ENCODE results near the gene IL4.
"Not testable (repeated sequence)": the region's sequence is repeated elsewhere in the genome, so short reads cannot be mapped to it uniquely, and the experiment has no call there.

The IL4 gene

DNA sequence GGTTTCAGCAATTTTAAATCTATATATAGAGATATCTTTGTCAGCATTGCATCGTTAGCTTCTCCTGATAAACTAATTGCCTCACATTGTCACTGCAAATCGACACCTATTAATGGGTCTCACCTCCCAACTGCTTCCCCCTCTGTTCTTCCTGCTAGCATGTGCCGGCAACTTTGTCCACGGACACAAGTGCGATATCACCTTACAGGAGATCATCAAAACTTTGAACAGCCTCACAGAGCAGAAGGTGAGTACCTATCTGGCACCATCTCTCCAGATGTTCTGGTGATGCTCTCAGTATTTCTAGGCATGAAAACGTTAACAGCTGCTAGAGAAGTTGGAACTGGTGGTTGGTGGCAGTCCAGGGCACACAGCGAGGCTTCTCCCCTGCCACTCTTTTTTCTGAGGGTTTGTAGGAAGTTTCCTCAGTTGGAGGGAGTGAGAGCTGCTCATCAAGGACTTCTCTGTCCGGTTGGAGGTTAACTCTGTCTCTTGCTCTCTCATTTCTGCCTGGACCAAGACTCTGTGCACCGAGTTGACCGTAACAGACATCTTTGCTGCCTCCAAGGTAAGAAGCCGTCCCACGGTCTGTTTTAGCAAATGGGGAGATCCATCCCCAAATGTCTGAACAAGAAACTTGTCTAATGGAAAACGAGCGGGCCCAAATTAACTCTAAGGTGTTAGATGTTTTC, at the start of gene IL4:
TSS of gene IL4 (plus strand) at position 51 of the 692 bp plus-strand sequence. CDS start at position 113, 62 bp downstream.
- DNase-seq, result no peak

DNA sequence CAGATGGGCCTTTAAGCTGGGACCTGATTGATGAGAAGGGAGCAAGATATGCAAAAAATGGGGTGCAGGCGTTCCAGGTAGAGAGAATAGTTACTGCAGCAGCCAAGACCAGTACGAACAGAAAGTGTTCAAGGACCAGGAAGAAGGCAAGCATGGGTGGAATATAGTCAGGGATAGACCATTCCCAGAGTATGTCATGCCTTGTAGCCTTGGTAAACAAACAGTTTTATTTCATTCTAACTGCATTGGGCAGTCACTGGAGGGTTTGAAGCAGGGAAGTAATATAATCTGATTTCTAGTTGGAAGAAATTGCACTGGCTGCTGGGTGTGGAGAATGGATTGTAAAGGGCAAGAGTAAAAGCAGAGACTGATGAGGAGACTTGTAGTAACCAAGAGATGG, 46.3 kb upstream of the IL4 start:
- DNase-seq, result no peak

DNA sequence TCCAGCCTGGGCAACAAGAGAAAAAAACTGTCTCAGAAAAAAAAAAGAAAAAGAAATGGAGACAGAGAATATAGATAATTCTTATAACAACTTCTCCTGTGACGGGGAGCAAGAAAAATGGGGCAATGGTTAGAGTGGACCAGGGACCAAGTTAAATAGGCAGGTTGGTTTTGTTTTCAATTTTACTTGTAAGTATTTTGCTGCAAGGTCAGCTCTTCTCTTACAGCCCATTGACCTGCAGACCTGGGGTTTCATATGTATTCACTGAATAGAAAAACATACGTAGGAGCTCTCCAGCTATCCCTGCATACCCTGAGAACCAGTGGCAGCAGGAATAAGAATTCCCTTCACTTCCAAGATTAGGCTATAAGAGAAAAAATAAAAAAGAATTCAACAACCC, 45.0 kb upstream of the IL4 start:
- no peak for DNase-seq

DNA sequence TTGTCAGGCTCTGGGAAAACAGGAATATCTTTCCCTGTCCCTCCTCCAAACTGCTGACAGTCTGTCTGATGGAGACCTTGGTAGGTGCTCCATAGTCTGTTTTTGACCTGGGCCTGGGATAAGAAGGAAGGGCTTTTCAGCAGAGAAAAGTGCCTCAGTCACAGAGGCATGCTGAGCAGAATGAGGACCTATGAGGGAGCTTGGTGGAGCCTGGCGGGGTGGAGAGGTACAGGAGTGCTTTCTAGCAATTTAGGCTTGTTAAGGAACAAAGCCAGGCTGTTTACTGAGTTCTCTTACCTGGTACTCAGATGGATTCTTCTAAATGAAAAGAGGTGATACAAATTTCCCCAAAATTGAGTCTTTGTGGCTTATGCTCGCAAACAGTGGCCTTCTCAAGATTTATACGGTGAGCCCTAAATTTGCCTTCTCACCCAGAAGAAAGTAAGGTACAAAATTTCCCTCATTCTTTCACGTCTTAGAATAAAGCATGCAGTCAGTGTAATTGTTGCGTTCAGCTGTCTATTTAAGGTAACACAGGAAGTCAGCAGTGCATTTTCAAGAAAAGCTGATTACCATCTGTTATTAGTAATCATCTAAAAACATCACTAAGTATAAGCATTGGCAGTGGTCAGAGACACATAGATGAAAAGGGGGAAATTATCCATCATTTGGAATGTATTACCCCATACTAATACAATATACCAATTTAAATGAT, 44.4 kb upstream of the IL4 start:
- no peak for DNase-seq

DNA sequence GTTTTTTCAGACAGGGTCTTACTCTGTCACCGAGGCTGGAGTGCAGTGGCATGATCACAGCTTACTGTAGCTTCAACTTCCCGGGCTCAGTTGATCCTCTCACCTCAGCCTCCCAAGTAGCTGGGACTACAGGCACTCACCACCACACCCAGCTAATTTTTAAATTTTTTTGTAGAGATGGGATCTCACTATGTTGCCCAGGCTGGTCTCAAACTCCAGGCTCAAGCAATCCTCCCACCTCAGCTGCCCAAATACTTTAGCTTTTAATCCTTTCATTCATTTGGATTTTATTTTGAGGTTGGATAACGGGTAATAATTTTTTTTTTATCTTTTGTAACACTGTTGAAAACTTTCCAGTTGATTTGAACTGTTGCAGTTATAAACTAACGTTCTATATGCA, 40.2 kb upstream of the IL4 start:
- not testable (repeated sequence) for DNase-seq

DNA sequence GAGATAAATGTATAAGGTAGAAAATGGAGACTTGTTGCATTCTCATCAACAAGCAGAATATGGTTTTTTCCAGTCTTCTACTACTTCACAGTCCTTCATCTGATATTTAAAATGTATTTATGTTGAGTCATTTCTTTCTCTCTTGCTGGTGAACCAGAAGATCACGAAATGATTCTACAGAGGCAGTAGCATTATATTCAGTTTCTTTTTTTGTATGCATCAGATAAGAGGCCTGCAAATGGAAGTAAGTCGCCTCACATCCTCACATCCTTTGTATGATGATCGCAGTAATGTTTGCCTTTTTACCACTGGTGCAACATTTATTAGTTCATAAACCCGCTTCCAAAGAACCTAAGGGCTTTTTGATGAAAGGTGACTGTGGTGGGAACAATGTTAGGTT, 37.9 kb upstream of the IL4 start:
- no peak for DNase-seq

DNA sequence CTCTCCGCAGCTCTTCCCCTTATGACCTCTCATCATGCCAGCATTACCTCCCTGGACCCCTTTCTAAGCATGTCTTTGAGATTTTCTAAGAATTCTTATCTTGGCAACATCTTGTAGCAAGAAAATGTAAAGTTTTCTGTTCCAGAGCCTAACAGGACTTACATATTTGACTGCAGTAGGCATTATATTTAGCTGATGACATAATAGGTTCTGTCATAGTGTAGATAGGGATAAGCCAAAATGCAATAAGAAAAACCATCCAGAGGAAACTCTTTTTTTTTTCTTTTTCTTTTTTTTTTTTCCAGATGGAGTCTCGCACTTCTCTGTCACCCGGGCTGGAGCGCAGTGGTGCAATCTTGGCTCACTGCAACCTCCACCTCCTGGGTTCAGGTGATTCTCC, 36.5 kb upstream of the IL4 start:
- DNase-seq, result no peak

DNA sequence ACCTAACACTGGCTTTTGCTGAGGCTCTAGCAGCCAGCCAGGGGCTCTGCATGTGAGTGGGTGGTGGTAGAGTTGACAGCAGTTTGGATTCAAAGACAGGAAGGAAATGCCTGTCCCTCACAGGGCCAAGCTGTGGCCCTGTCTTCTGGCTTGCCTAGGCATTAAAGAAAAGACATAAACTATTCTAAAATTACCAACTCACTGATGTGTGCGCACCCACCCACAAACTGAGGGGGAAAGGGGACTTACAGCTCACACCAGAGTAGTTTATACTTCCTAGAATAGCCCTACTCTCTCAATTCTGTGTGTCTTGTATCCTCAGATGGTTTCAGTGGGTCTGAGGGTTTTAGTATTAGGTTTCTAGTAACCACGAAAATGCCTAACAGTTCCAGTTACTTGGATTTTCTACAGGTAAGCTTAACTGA, 34.1 kb upstream of the IL4 start:
- no peak for DNase-seq

DNA sequence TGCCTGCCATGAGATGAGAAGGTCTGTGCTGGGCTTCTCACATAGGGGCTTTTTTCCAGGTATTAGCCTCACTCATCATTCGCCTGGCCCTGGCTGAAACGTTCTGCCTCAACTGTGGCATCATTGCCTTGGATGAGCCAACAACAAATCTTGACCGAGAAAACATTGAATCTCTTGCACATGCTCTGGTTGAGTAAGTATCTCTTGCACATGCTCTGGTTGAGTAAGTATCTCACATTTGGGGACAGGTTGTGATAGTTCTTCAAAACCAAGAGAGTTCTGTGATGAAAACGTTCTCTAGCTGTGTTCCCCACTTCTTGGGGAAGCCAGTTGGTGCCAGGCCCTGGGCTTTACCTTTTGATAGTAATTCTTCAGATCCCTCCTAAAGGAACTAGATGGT, 33.2 kb upstream of the IL4 start:
- no peak for DNase-seq

DNA sequence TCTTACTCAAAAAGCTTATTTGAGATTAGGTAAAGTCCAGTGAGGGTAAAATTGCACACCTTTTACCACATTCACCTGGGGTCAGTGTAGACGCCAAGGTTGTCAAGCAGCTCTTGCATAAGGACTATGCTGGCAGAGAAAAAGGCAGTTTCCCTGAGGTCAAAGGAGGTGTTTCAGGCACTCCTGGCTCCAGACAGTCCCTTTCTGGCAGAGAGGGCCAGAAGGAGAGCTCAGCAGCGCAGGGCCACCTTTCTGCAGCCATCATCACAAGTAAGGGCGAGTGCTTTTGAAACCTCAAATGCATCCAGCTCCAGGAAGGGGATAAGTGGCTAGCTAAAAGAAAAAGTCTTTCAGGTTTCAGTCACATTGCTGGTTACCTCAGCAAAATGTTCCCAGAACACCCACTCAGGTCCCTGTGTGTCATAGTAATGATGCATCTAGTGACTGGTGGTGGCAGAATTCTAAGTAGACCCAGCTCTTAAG, 32.5 kb upstream of the IL4 start:
- DNase-seq, result no peak

DNA sequence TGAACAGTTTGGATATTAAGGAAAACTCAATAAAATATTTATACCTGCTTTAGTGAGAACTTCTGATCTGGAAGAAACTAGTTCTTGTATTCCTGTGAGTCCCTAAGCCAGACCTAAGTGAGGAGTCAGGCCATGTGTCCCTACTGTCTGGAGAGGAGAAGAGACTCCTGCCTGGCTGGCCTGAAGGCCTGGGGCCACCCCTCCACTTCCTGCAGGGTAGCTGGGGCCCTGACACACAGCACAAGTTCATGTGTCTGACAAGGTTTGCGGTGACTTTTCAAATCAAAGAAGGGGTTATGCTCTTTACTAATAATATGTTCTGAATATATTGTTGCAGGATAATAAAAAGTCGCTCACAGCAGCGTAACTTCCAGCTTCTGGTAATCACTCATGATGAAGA, 31.9 kb upstream of the IL4 start:
- DNase-seq, result no peak

DNA sequence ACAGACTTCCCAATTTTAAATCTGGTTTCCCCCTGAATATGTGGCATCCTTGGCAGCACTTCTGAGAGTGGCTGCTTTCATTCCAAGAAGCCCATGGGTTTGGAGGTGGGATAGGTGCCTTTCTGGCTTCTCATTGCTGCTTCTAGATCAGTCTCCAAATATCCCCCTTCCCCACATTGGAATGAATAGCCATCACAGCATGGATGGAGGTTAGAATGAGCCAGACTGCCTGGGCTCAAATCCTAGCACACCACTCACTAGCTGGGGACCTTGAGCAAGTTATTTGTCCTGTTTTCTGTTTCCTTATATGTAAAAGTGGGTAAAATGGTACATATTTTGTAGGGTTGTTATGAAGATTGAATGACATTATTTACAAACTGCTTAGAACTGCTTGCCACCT, 29.6 kb upstream of the IL4 start:
- DNase-seq, result no peak

DNA sequence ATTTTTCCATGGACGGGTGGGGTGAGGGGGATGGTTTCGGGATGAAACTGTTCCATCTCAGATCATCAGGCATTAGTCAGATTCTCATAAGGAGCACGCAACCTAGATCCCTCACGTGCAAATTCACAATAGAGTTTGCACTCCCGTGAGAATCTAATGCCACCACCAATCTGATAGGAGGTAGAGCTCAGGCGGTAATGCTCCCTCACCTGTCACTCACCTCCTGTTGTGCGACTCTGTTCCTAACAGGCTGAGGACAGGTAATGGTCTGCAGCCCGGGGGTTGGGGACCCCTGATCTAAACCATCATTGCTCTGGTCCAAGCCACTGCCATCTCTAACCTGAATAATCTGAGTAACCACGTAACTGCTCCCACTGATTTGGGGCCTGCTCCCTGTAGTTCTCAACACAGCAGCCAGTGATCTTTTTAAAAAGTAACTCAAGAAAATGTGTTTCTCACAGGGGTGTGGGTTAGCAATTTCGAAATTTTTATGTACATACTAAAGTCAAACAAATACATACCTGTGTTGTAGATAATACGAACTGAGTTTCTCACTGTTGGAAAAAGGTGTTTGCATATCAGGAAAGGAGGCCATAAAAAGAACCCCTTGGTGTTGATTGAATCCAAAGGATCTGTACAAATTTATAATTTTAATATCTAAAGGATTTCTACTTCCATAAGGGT, 27.1 kb upstream of the IL4 start:
- DNase-seq, result no peak

DNA sequence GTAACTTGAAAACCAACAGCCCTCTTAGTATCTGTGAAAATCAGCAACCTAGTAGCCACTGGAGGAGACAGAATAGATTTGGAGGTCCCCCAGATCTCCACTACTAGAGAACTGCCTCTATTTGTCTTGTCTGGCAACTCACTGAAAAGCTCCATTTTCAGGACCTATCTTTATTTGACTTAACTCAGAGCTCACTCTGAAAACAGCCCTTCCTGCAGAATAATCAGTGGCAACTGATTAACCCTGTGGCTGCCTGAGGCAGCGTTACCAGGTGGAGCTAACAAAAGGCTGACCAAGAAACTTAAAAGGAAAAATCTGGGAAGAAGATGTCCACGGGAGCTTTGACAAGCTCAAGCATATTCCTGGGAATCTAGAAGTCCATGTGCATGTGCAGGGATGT, 26.3 kb upstream of the IL4 start:
- DNase-seq, result no peak

DNA sequence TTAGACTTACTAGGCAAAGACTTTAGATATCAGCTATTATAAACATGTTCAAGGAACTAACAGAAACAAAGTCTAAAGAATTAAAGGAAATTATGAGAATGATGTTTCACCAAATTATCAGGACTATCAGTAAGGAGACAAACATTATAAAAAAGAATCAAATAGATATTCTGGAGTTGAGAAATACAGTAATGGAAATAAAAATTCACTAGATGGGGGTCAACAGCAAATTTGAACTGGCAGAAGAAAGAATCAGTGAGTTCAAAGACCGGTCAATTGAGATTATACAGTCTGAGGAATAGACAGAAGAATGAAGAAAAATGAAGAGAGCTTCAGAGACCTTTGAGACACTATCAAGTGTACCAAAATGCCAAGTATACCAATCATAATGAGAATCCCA, 25.4 kb upstream of the IL4 start:
- DNase-seq, result no peak

DNA sequence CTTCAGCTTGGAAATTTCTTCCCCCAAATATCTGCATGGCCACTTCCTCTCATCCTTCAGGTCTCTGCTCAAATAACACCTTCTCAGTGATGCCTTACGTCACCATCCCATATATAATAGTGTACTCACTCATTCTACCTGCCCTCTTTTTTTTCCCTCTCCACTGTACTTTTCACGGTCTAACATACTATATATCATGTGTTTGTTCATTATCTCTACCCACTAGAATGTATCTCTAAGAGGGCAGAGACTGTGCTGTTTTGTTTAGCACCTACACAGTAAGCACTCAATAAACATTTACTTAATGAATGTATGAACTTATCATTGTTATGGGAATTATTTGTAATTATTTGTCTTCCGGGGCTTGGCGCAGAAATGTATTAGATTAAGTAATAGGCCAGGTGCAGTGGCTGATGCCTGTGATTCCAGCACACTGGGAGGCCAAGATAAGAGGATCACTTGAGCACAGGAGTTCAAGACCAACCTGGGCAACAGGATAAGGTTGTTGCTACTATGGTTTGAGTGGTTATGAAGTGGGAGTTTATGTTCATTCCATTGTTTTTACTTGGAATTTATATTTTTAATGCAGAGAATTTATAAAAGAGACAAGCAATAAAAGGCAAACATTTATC, 21.8 kb upstream of the IL4 start:
- DNase-seq, result no peak

DNA sequence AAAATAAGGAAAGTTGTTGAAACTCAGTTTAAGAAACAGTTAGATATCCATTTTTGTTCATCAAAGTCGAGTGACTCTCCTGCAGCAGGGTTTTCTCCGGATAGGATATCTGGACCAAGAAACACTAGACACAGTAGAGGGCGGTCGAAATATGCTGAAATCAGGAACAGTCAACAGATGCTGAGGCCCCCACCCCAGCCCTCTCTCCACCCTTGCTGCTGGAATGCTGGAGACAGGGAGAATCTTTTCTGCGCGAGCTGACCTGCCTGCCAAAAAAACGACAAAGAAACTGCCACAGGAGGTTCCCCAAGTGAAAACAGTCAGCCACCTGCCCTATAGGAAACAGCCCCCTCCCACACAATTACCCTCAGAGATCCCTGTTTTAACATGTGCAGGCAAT, 20.1 kb upstream of the IL4 start:
- DNase-seq, result no peak

DNA sequence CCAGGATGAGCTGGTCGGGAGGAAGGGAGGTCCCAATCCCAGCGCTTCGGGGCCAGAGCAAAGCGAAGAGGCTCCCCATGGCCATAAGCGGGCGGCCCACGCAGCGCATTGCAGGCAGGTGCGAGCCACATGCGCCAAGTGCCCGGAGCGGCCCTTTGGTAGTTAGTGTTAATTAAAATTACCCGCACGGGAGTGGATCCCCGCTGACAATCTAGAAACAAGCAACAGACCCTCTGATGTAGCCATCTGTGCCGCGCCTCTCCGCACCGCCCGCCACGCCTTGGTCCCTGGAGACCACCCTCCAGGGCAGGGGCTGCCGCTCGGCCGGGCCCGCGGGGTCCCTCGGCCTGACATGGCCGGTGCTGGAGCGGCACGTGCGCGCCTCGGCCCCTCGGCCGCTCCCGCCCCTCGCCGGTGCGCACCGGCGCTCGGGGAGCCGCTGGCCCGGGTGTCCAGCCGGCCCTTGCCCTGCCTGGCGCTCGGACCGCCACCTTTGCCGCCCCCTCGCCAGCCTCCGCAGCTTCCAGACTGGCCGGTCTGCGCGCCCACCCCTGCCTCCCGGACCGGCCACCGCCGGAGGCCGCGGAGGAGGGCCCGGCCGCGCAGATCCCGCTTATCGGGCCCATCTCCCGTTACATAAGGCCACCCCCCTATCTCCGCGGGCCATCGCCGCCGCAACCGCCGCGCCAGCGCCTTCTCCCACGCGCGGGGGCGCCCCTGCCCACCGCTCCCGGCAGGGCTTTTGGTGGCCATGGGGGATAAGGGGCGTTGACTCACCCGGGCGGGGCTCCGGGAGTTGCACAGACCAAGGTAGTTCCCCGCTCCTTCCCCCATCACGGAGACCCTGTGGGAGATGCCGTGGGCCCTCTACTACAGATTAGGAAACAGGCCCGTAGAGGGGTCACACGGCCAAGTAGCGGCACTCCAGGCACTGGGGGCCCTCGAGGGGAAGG, 17.7 kb upstream of the IL4 start:
- DNase-seq, result peak; percentile 70

DNA sequence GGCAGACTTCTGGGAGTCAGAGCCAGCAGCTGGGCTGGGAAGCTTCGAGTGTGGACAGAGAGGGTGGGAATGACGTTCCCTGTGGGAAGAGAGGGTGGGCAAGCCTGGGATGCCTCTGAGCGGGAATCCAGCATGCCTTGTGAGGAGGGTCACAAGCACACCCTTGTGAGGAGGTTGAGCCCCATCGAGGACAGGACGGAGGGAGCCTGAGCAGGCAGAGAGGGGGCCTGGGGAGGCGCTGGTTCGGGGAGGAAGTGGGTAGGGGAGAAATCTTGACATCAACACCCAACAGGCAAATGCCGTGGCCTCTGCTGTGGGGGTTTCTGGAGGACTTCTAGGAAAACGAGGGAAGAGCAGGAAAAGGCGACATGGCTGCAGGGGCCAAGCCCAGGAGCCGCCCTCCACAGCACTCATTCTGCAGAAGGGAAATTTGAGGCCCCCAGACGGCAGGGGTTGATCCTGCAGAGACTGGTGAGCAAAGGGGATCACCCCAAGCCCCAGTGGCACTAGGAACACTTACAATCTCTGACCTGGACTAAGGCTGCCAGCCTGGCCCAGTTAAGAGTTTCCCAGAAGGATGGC, 16.9 kb upstream of the IL4 start:
- DNase-seq, result no peak

DNA sequence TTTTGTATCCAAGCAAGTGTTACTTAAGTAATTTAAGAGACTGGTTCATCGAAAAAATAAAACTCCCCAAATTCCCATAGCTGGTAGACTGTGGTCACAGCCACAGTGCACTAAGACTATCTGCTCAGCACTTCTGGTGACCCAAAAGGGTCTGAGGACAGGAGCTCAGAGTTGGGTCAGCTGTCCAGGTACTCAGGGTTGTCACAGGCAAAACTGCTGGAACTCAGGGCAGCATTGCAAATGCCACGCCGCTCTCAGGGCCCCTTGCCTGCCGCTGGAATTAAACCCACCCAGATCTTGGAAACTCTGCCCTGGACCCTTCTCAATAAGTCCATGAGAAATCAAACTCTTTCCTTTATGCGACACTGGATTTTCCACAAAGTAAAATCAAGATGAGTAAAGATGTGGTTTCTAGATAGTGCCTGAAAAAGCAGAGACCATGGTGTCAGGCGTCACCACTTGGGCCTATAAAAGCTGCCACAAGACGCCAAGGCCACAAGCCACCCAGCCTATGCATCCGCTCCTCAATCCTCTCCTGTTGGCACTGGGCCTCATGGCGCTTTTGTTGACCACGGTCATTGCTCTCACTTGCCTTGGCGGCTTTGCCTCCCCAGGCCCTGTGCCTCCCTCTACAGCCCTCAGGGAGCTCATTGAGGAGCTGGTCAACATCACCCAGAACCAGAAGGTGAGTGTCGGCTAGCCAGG, 16.0 kb upstream of the IL4 start, which contains the start of gene IL13:
TSS of gene IL13 (plus strand) at position 498 of the 705 bp plus-strand sequence. CDS start at position 512, 14 bp downstream.
- DNase-seq, result no peak
